T-cell (primary cell): ENCODE data around the gene ANKRD40. TPM values are rescaled to one million over a fixed set of nuclear protein-coding genes. Genes with fewer than 3 reads are reported as not detected.

Experiments
- ATAC-seq, 4 experiments: fragments of 200-7000 bp in 3 of 4; fragments of 150-1000 bp in 1 of 4; cut with Tn5 transposase; replicated peaks in 1 of 4; 1 replicate in 3 of 4; 2 replicates in 1 of 4; pipeline ENCODE4 v1.10.0; 2021; ENCODE audit warnings: moderate library complexity in 3 of 4, mild to moderate bottlenecking in 2 of 4, moderate number of reproducible peaks in 1 of 4
- CTCF ChIA-PET, 2 donors: fragments of 300-600 bp; sonication (Branson Sonifier 250); formaldehyde crosslinking; loops; one replicate each; lab custom pipeline; 2022; ENCODE audit warnings: antibody characterized with exemption in 2 of 2; lab: Charles Lee
- POLR2A ChIA-PET, 2 donors: fragments of 300-600 bp; sonication (Branson Sonifier 250); formaldehyde crosslinking; loops; one replicate each; lab custom pipeline; 2022; ENCODE audit warnings: antibody characterized with exemption in 2 of 2; lab: Charles Lee
- DNase-seq, 35 experiments: peaks; one replicate each; pipeline versions ENCODE4 v3.0.0 to v3.0.0-alpha.2; 2013 to 2023
- H3K27ac ChIP-seq: one replicate; pipeline ENCODE4 v1.5.1; 2013; ENCODE audit warnings: low read length
- H3K27me3 ChIP-seq, 2 experiments: replicated peaks in 1 of 2; 1 replicate in 1 of 2; 2 replicates in 1 of 2; pipeline versions ENCODE4 v1.6.1 to v1.7.0; 2013; ENCODE audit warnings: low read length in 1 of 2, mixed read lengths in 1 of 2; ENCODE audit not compliant: control insufficient read depth in 2 of 2, insufficient read depth in 2 of 2; ENCODE audit errors: extremely low read depth in 1 of 2
- H3K36me3 ChIP-seq, 2 donors: 1 replicate in 1 of 2; 2 replicates in 1 of 2; pipeline versions ENCODE4 v1.6.1 to v1.7.0; 2013; ENCODE audit warnings: low read length in 1 of 2; ENCODE audit not compliant: control insufficient read depth in 2 of 2, insufficient read depth in 1 of 2; ENCODE audit errors: extremely low read depth in 1 of 2
- H3K4me1 ChIP-seq, 2 experiments: 1 replicate in 1 of 2; 2 replicates in 1 of 2; pipeline versions ENCODE4 v1.6.1 to v1.7.0; 2013; ENCODE audit warnings: low read length in 2 of 2, mixed read lengths in 1 of 2; ENCODE audit not compliant: insufficient read depth in 2 of 2, control insufficient read depth in 1 of 2; ENCODE audit errors: extremely low read depth in 1 of 2
- H3K4me3 ChIP-seq, 2 donors: 1 replicate in 1 of 2; 2 replicates in 1 of 2; pipeline versions ENCODE4 v1.5.1 to v1.7.0; 2013; ENCODE audit warnings: mild to moderate bottlenecking in 2 of 2, low read length in 1 of 2, moderate library complexity in 1 of 2; ENCODE audit not compliant: control insufficient read depth in 1 of 2; ENCODE audit errors: extremely low read depth in 1 of 2
- H3K9me3 ChIP-seq: 2 replicates; pipeline ENCODE4 v1.7.0; 2013
- H3K27ac Mint-ChIP-seq, 2 donors: one replicate each; pipeline ENCODE4 v1.8.0; 2020 to 2021; ENCODE audit warnings: mild to moderate bottlenecking in 2 of 2, mixed read lengths in 2 of 2
- H3K27me3 Mint-ChIP-seq, 2 donors: one replicate each; pipeline ENCODE4 v1.8.0; 2021 to 2022; ENCODE audit warnings: mixed read lengths in 2 of 2
- H3K36me3 Mint-ChIP-seq: one replicate; pipeline ENCODE4 v1.8.0; 2021; ENCODE audit warnings: mixed read lengths
- H3K4me1 Mint-ChIP-seq, 3 donors: one replicate each; pipeline ENCODE4 v1.8.0; 2020 to 2022; ENCODE audit warnings: mixed read lengths in 3 of 3, mild to moderate bottlenecking in 1 of 3
- H3K4me3 Mint-ChIP-seq, 3 donors: one replicate each; pipeline ENCODE4 v1.8.0; 2020 to 2022; ENCODE audit warnings: mild to moderate bottlenecking in 3 of 3, mixed read lengths in 3 of 3, moderate library complexity in 3 of 3
- H3K9me3 Mint-ChIP-seq, 3 donors: one replicate each; pipeline ENCODE4 v1.8.0; 2020 to 2022; ENCODE audit warnings: mixed read lengths in 3 of 3
- WGBS: methylation state at CpG from one replicate; pipeline ENCODE4 v1.1.5; 2013; ENCODE audit warnings: missing lambda C conversion rate; ENCODE audit not compliant: insufficient coverage; 5-methylcytosine and 5-hydroxymethylcytosine counted together
- total RNA-seq, 35 experiments: library from RNA in 6 of 35; stranded (reverse) in 6 of 35; fragments of 120-200 nt in 1 of 35; gene quantifications; one replicate each; pipeline versions ENCODE4 v1.2.1 to v1.2.4 and lab custom pipeline; 2013 to 2026

Gene ANKRD40, protein sequence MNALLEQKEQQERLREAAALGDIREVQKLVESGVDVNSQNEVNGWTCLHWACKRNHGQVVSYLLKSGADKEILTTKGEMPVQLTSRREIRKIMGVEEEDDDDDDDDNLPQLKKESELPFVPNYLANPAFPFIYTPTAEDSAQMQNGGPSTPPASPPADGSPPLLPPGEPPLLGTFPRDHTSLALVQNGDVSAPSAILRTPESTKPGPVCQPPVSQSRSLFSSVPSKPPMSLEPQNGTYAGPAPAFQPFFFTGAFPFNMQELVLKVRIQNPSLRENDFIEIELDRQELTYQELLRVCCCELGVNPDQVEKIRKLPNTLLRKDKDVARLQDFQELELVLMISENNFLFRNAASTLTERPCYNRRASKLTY
- total RNA-seq: 10 to 100 TPM; 30.3 to 37.6 (median 34.5) TPM
- total RNA-seq (2013): 33.8 TPM
- 38.1 to 126 (median 62.7) reads per million in 29 experiments for total RNA-seq (lab: John Stamatoyannopoulos, UW)

DNA sequence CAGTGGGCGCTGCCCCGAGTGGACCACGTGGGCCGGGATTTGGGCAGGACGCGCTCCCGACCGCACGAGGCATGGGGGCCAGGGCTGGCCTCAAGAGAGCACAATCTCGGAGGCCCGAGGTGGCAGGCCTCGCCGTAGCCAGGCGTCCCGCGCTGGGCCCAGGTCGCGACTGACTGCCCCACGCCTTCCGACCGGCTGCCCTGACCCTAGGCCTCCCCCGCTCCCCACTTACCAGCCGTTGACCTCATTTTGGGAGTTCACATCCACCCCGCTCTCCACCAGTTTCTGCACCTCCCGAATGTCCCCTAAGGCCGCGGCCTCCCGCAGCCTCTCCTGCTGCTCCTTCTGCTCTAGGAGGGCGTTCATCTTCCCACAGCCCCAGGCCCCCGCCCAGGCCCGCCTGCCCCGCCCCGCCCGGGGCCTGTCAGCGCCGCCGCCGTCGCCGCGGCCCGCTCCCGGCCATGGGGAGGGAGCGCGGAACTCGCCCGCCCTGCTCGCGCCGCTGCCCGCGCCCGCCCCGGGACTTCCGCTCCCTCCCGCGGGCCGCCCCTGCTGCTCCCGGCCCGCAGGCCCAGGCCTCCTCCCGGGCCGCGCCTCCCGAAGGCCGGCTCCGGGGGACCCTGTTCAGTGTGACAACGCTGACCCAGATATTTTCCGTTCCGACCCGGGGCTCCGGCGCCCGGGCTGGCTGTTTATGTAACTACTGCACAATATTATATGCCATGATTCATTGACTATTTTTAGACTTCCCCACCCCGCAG is at the start of gene ANKRD40:
TSS of gene ANKRD40 (minus strand) at position 626 of the 761 bp plus-strand sequence. CDS start at position 366, 260 bp downstream.
- Histone ChIP-seq H3K4me3 (peak within 1 kb of the TSS; percentile 72 to 74), H3K9me3 (no peaks in the 10 kb centered on the region), H3K27ac (peak within 1 kb of the TSS; percentile 98), H3K4me1 (peaks cover 12 to 41% of the 10 kb centered on the region in 2 experiments), H3K36me3 (peaks cover 4 to 8% of the 10 kb centered on the region in 2 donors), H3K27me3 (no peaks in the 10 kb centered on the region)
- DNase-seq (peak; percentile 76 to 94 (median 84)), ATAC-seq (peak; percentile 82 to 91 (median 86))
- Mint-ChIP-seq H3K4me1 (peaks cover 52 to 59% (median 52%) of the 10 kb centered on the region in 3 donors), H3K27ac (peak within 1 kb of the TSS; percentile 96 to 98), H3K27me3 (no peaks in the 10 kb centered on the region), H3K36me3 (peaks cover 12% of the 10 kb centered on the region), H3K4me3 (peak within 1 kb of the TSS; percentile 81 to 93 (median 91)), H3K9me3 (no peaks in the 10 kb centered on the region)
- CTCF ChIA-PET: interaction anchor here in 1 of 2 donors (0.5 to 0.9 kb wide), 4 partner anchors 11 to 231 kb away, joined by 3 to 5 read pairs (median 3); partner anchors contain the start of gene LUC7L3
- POLR2A ChIA-PET: interaction anchor here (0.5 to 1.2 kb wide), 6 partner anchors 12 to 873 kb away, joined by 3 to 9 read pairs (median 3); partner anchors contain the start of gene LUC7L3 (in 1 of the 2)
- WGBS: under 1% methylated on average over 63 of the region's 74 CpGs

DNA sequence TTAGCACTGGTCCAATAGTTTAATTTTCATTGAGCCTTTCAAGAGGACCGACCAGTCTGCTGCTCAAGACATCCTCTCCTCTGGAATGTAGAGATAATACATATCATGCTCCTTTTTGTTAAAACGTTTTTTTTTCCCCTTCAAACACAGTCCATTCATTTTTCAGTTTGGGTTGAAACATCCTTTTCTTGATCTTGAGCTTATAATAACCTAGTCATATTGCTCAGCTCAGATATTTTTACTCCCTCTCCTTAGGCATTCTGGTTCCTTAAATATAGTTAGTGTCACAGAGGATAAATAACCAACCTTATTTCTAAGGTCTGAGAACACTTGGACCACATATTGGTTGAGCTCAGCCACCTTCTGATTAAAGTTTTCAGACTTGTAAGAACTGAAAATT is 46.8 kb upstream of the ANKRD40 start:
- DNase-seq: no peak
- no peaks in the 10 kb centered on the region for H3K9me3 ChIP-seq
- H3K4me3 ChIP-seq: no peak overlapping the region
- ATAC-seq: no peak
- POLR2A ChIA-PET: interaction anchor here in 1 of 2 donors (0.5 to 0.9 kb wide), 2 partner anchors 35 to 37 kb away, joined by 3 read pairs; partner anchors contain the start of gene LUC7L3
- Mint-ChIP-seq H3K36me3 (peaks cover 36% of the 10 kb centered on the region), H3K27me3 (no peaks in the 10 kb centered on the region), H3K4me1 (peaks cover 0 to 14% (median 0%) of the 10 kb centered on the region in 3 donors), H3K4me3 (no peak overlapping the region), H3K9me3 (no peaks in the 10 kb centered on the region), H3K27ac (peak overlapping the region in 1 of 2 donors; percentile 48)
- 100% methylated on average over 2 of the region's 2 CpGs for WGBS
- H3K27me3 ChIP-seq: no peaks in the 10 kb centered on the region
- no peaks in the 10 kb centered on the region for H3K4me1 ChIP-seq
- H3K27ac ChIP-seq: no peak overlapping the region
- peaks cover 0 to 38% of the 10 kb centered on the region in 2 donors for H3K36me3 ChIP-seq
- CTCF ChIA-PET: interaction anchor here in 1 of 2 donors (0.6 to 1.2 kb wide), 2 partner anchors 9 to 50 kb away, joined by 3 to 5 read pairs; no protein-coding TSS in a partner anchor

DNA sequence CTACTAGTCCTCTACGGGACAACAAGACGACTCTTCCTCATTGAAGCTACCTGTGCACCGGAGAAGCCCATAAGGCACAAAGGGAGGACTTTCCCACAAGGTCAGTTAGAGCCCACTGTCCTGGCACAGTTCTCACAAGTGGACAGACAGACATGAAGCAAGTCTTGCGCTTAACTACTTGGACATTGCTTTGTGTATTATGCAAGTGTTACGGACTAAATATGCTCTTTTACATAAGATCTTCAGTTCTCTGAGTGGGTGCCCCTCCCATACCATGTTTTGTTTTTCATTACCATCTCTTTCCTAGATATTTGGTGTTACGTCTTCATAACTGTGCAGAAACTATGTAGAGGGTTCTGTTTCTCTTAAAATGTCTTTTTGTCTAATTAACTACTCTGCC is 41.5 kb upstream of the ANKRD40 start:
- peaks cover 6 to 87% of the 10 kb centered on the region in 2 donors for H3K36me3 ChIP-seq
- ChIA-PET POLR2A (interaction anchor here in 1 of 2 donors (0.7 kb wide), 1 partner anchor 32 kb away, joined by 3 read pairs; no protein-coding TSS in a partner anchor), CTCF (interaction anchor here in 1 of 2 donors (0.6 kb wide), 1 partner anchor 205 kb away, joined by 3 read pairs; no protein-coding TSS in a partner anchor)
- no peak overlapping the region for H3K27ac Mint-ChIP-seq
- no peaks in the 10 kb centered on the region for H3K27me3 ChIP-seq
- DNase-seq (no peak), ATAC-seq (no peak)
- H3K4me3 ChIP-seq: no peak overlapping the region
- no peak overlapping the region for H3K4me3 Mint-ChIP-seq
- no peak overlapping the region for H3K27ac ChIP-seq
- no peaks in the 10 kb centered on the region for H3K27me3 Mint-ChIP-seq
- peaks cover 56% of the 10 kb centered on the region for H3K36me3 Mint-ChIP-seq
- H3K4me1 ChIP-seq: no peaks in the 10 kb centered on the region
- no peaks in the 10 kb centered on the region for H3K9me3 Mint-ChIP-seq
- no CpG with 5 or more reads among the region's 6 CpGs for WGBS
- H3K9me3 ChIP-seq: no peaks in the 10 kb centered on the region
- H3K4me1 Mint-ChIP-seq: peaks cover 0 to 5% (median 2%) of the 10 kb centered on the region in 3 donors

DNA sequence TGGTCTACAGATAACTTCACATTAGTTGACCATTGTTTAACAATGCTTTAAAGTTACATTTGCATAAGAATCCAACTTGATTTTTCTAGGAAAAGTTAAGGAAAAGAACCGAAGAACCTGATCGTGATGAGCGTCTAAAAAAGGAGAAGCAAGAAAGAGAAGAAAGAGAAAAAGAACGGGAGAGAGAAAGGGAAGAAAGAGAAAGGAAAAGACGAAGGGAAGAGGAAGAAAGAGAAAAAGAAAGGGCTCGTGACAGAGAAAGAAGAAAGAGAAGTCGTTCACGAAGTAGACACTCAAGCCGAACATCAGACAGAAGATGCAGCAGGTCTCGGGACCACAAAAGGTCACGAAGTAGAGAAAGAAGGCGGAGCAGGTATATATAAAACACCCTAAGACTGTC is 37.9 kb upstream of the ANKRD40 start:
- Histone ChIP-seq H3K4me3 (no peak overlapping the region), H3K36me3 (peaks cover 10 to 91% of the 10 kb centered on the region in 2 donors), H3K9me3 (no peaks in the 10 kb centered on the region), H3K4me1 (no peaks in the 10 kb centered on the region), H3K27me3 (no peaks in the 10 kb centered on the region), H3K27ac (no peak overlapping the region)
- Mint-ChIP-seq H3K27me3 (no peaks in the 10 kb centered on the region), H3K9me3 (no peaks in the 10 kb centered on the region), H3K4me3 (no peak overlapping the region), H3K4me1 (peaks cover 0 to 5% (median 2%) of the 10 kb centered on the region in 3 donors), H3K36me3 (peaks cover 63% of the 10 kb centered on the region), H3K27ac (no peak overlapping the region)
- ChIA-PET CTCF (interaction anchor here in 1 of 2 donors (0.6 kb wide), 1 partner anchor 32 kb away, joined by 7 read pairs; no protein-coding TSS in a partner anchor), POLR2A (no interaction called here)
- 80% methylated on average over 1 of the region's 12 CpGs for WGBS
- ATAC-seq (no peak), DNase-seq (no peak)

DNA sequence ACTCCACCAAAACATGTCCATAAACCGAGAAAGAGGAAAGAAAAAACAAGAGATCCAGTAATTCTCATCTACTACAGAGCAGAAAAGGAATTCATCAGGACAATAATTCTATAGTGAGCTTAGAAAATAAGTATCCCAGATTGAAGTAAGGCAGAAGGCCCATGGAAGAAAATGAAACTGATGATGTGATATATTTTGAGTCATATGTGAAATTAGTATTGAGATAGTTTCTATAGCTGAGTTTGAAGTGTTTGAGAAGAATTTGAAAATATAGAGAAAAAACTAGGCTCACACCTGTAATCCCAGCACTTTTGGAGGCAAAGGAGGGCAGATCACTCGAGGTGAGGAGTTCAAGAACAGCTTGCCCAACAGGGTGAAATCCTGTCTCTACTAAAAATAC is 31.4 kb upstream of the ANKRD40 start:
- Mint-ChIP-seq H3K27ac (no peak overlapping the region), H3K27me3 (no peaks in the 10 kb centered on the region), H3K9me3 (no peaks in the 10 kb centered on the region), H3K4me1 (peaks cover 40 to 50% (median 42%) of the 10 kb centered on the region in 3 donors), H3K4me3 (no peak overlapping the region), H3K36me3 (peaks cover 51% of the 10 kb centered on the region)
- no peaks in the 10 kb centered on the region for H3K9me3 ChIP-seq
- DNase-seq: no peak
- peaks cover 0 to 16% of the 10 kb centered on the region in 2 experiments for H3K4me1 ChIP-seq
- H3K4me3 ChIP-seq: no peak overlapping the region
- H3K27me3 ChIP-seq: no peaks in the 10 kb centered on the region
- no peak for ATAC-seq
- no CpG with 5 or more reads among the region's 2 CpGs for WGBS
- H3K36me3 ChIP-seq: peaks cover 5 to 59% of the 10 kb centered on the region in 2 donors
- ChIA-PET POLR2A (interaction anchor here in 1 of 2 donors (0.6 kb wide), 1 partner anchor 9 kb away, joined by 6 read pairs; no protein-coding TSS in a partner anchor), CTCF (no interaction called here)
- H3K27ac ChIP-seq: no peak overlapping the region
